ENCODE results near the gene LMBRD1. TPM values are rescaled to one million over a fixed set of nuclear protein-coding genes. Genes with fewer than 3 reads are reported as not detected.

LMBRD1 gene
- total and polyA plus RNA-seq, 9 donors, result 48.2 to 83.0 (median 54.0) TPM

DNA sequence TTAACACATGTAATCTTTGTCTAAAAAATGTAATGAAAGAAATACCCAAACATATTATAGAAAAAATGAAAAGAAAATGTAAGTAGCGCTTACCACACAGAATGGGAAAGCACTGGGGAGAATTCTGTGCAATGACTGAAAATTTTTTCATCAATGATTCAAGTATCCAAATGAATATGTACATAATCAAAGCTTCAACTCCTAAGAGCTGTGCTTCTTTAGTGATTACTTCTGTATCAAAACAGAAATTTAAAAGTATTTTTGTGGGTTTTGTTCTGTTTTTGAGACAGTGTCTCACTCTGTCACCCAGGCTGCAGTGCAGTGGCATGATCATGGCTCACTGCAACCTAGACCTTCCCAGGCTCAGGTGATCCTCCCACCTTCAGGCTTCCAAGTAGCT lies 13.7 kb downstream of the LMBRD1 start:
- no peak overlapping the region for H3K27ac ChIP-seq
- no peaks in the 10 kb centered on the region for H3K36me3 ChIP-seq
- no peaks in the 10 kb centered on the region for H3K9me3 ChIP-seq
- no peaks in the 10 kb centered on the region for H3K27me3 ChIP-seq
- no peak overlapping the region for H3K4me3 ChIP-seq
- peaks cover 4% of the 10 kb centered on the region for H3K4me1 ChIP-seq (ENCODE audit: insufficient read depth)
- 96 to 98% (median 98%) methylated on average over 1 of the region's 1 CpG for WGBS, 3 donors
- intact Hi-C loops (cut with DNase I), result no loop called here
- TF ChIP-seq, protein P1, sequence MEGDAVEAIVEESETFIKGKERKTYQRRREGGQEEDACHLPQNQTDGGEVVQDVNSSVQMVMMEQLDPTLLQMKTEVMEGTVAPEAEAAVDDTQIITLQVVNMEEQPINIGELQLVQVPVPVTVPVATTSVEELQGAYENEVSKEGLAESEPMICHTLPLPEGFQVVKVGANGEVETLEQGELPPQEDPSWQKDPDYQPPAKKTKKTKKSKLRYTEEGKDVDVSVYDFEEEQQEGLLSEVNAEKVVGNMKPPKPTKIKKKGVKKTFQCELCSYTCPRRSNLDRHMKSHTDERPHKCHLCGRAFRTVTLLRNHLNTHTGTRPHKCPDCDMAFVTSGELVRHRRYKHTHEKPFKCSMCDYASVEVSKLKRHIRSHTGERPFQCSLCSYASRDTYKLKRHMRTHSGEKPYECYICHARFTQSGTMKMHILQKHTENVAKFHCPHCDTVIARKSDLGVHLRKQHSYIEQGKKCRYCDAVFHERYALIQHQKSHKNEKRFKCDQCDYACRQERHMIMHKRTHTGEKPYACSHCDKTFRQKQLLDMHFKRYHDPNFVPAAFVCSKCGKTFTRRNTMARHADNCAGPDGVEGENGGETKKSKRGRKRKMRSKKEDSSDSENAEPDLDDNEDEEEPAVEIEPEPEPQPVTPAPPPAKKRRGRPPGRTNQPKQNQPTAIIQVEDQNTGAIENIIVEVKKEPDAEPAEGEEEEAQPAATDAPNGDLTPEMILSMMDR (IDR thresholded peaks at IDR 0.05), result no peak
- no peak for TF ChIP-seq EP300 (IDR thresholded peaks at IDR 0.05)
- TF ChIP-seq POLR2A (IDR thresholded peaks at IDR 0.05), result no peak
- no peak for DNase-seq

DNA sequence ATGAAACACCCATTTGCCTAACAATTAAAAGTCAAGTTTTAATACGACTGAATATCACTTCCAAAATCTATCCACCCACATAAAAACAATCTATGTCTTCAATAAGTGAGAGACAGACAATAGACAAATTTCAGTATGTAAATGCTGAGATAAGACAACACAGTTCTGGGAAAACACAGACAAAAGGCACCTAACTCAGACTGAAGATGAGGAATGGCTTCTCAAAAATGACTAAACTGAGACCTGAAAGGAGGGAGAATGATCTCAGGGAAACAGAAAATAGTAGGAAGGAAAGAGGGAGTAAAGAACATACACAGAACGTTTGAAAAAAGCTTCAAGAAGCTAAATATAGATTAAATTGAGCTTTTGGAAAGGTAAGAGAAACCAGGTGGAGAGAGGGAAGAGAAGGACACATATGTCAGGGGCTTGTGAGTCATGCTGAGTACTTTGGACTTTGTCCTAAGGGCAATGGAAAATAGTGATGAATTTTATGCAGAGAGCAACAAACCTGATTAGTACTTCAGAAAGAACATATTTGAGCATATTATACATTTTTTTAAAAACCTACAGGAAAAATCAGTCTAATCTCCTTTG lies 16.1 kb downstream of the LMBRD1 start:
- TF ChIP-seq POLR2A (IDR thresholded peaks at IDR 0.05) (no peak), EP300 (IDR thresholded peaks at IDR 0.05) (no peak)
- TF ChIP-seq, protein P1 (IDR thresholded peaks at IDR 0.05), result no peak
- intact Hi-C loops (cut with DNase I), result no loop called here
- Histone ChIP-seq H3K36me3 (no peaks in the 10 kb centered on the region), H3K9me3 (no peaks in the 10 kb centered on the region), H3K4me1 (ENCODE audit: insufficient read depth) (peaks cover 4% of the 10 kb centered on the region), H3K4me3 (no peak overlapping the region), H3K27me3 (no peaks in the 10 kb centered on the region), H3K27ac (no peak overlapping the region)
- WGBS, 3 donors, result 62 to 68% (median 65%) methylated on average over 2 of the region's 2 CpGs
- no peak for DNase-seq

DNA sequence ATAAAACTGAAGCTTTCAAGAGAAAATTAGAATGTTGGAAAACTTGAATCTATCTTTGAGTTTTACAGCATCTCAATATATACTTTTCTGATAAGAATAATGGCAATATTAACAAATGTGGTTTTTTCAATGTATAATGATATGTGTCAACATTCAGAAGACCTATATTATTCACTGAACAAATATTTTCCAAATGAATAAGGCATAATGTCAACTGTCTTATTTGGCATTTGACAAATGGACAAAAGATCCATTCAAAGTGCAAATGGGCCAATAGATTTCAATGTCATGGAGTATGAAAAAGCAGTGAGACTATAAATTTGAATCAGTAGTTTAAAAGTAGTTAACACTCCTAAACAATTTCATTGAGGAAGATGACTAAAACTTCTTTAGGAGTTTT lies 20.9 kb downstream of the LMBRD1 start:
- Histone ChIP-seq H3K27ac (no peak overlapping the region), H3K4me1 (ENCODE audit: insufficient read depth) (peaks cover 1% of the 10 kb centered on the region), H3K36me3 (no peaks in the 10 kb centered on the region), H3K27me3 (no peaks in the 10 kb centered on the region), H3K9me3 (no peaks in the 10 kb centered on the region), H3K4me3 (no peak overlapping the region)
- intact Hi-C loops (cut with DNase I), result no loop called here
- no peak for DNase-seq
- TF ChIP-seq EP300 (IDR thresholded peaks at IDR 0.05) (no peak), POLR2A (IDR thresholded peaks at IDR 0.05) (no peak)
- TF ChIP-seq, protein P1 (IDR thresholded peaks at IDR 0.05), result no peak

DNA sequence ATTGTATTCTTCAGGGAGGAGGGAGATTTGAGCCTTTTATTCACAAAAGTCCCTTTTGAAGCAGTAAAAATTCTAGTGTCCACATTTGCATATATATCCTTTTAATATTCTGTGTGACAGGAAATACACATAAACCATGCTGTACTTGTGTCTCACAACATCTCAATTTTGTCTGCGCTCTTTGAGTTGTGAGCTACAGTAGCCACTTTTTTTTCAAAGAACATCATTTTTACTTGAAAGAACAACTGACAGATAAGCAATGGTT lies 21.3 kb downstream of the LMBRD1 start:
- Histone ChIP-seq H3K36me3 (no peaks in the 10 kb centered on the region), H3K4me1 (ENCODE audit: insufficient read depth) (peaks cover 1% of the 10 kb centered on the region), H3K27me3 (no peaks in the 10 kb centered on the region), H3K4me3 (no peak overlapping the region), H3K9me3 (no peaks in the 10 kb centered on the region), H3K27ac (no peak overlapping the region)
- DNase-seq, result no peak
- TF ChIP-seq, protein P1 (IDR thresholded peaks at IDR 0.05), result no peak
- TF ChIP-seq EP300 (IDR thresholded peaks at IDR 0.05) (no peak), POLR2A (IDR thresholded peaks at IDR 0.05) (no peak)
- intact Hi-C loops (cut with DNase I), result no loop called here
- 93 to 96% (median 95%) methylated on average over 1 of the region's 1 CpG for whole genome bisulfite sequencing, 3 donors

All from ovary (tissue), 9 donors.